Measurements from ENCODE around the gene CNMD.

DNA sequence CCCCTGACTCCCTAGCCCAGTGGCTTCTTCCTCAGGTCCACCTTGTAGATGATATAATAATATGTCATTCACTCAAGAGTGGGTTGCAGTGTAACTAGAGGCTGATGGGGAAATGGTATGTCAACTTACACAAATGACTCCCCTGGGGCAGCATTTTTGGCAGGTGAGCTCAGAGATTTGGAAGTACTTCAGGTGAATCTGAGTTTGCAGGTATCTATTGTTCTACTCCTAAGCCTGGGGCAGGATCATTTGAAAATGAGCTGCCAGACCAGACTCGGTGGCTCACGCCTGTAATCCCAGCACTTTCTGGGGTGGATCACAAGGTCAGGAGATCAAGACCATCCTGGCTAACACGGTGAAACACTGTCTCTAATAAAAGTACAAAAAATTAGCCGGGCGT lies 11.6 kb upstream of the CNMD start:
- TF ChIP-seq, protein P1, sequence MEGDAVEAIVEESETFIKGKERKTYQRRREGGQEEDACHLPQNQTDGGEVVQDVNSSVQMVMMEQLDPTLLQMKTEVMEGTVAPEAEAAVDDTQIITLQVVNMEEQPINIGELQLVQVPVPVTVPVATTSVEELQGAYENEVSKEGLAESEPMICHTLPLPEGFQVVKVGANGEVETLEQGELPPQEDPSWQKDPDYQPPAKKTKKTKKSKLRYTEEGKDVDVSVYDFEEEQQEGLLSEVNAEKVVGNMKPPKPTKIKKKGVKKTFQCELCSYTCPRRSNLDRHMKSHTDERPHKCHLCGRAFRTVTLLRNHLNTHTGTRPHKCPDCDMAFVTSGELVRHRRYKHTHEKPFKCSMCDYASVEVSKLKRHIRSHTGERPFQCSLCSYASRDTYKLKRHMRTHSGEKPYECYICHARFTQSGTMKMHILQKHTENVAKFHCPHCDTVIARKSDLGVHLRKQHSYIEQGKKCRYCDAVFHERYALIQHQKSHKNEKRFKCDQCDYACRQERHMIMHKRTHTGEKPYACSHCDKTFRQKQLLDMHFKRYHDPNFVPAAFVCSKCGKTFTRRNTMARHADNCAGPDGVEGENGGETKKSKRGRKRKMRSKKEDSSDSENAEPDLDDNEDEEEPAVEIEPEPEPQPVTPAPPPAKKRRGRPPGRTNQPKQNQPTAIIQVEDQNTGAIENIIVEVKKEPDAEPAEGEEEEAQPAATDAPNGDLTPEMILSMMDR (IDR thresholded peaks at IDR 0.05), result no peak
- TF ChIP-seq EZH2phosphoT487 (IDR thresholded peaks at IDR 0.05), result no peak
- TF ChIP-seq EZH2 (IDR thresholded peaks at IDR 0.05), result no peak
